Measurements from ENCODE around the gene D2HGDH.

GRCh38 chr2:241702155-241703031 is 32.0 kb upstream of the D2HGDH start:
- TF ChIP-seq CTCF (IDR thresholded peaks at IDR 0.05), result peak in 5 of 6 experiments; percentile 45 to 58 (median 51)
- TF ChIP-seq POLR2A (IDR thresholded peaks at IDR 0.05), result peak in 1 of 2 donors; percentile 32

Data from thyroid gland (tissue), 4 donors.